ENCODE measurements around the gene OR9A2.

DNA sequence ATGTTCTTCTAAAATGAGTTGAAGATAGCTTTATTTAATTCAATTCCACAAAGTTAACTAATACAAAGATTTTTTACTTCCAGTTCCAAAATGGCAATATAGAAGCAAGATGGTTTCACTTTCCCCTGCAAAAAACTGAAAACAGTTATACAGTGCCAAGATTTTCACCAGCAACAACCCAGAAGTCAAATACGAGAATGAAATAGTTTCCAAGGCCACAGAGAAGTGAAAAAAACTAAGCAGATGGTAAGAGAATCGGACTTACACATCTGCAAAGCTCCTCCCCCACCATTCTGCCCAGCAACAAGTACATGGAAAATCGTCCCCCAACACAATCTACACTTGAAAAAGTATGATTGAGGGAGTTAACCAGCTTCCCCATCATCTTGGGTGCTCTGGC, 34.5 kb downstream of the OR9A2 start:
- TF ChIP-seq, protein P1, sequence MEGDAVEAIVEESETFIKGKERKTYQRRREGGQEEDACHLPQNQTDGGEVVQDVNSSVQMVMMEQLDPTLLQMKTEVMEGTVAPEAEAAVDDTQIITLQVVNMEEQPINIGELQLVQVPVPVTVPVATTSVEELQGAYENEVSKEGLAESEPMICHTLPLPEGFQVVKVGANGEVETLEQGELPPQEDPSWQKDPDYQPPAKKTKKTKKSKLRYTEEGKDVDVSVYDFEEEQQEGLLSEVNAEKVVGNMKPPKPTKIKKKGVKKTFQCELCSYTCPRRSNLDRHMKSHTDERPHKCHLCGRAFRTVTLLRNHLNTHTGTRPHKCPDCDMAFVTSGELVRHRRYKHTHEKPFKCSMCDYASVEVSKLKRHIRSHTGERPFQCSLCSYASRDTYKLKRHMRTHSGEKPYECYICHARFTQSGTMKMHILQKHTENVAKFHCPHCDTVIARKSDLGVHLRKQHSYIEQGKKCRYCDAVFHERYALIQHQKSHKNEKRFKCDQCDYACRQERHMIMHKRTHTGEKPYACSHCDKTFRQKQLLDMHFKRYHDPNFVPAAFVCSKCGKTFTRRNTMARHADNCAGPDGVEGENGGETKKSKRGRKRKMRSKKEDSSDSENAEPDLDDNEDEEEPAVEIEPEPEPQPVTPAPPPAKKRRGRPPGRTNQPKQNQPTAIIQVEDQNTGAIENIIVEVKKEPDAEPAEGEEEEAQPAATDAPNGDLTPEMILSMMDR (IDR thresholded peaks at IDR 0.05; ENCODE audit: insufficient read depth, low read depth, low read length), result no peak
- no peak for TF ChIP-seq EZH2 (IDR thresholded peaks at IDR 0.05; ENCODE audit: insufficient read depth, low read length)
